Stomach (tissue), 4 donors: Measurements from ENCODE around the gene HSD17B13.

Source experiments
- CTCF ChIP-seq, 7 experiments: fragments of 450-650 bp in 4 of 7; fragments of 200-600 bp in 3 of 7; sonication (generic) in 3 of 7; IDR thresholded peaks; one replicate each; pipeline ENCODE4 v1.5.1; 2016 to 2019; ENCODE audit warnings: antibody characterized with exemption in 7 of 7, control low read depth in 2 of 7, mild to moderate bottlenecking in 1 of 7
- EP300 ChIP-seq: sonication (generic); formaldehyde crosslinking; IDR thresholded peaks from one replicate; pipeline ENCODE4 v1.6.1; 2017; ENCODE audit warnings: antibody characterized with exemption
- POLR2A ChIP-seq, 4 donors: fragments of 450-650 bp; IDR thresholded peaks; one replicate each; pipeline ENCODE4 v1.6.1; 2016; ENCODE audit warnings: antibody characterized with exemption in 4 of 4, control low read depth in 2 of 4, mild to moderate bottlenecking in 1 of 4, moderate library complexity in 1 of 4
- POLR2AphosphoS5 ChIP-seq, 3 donors: sonication (generic); formaldehyde crosslinking; IDR thresholded peaks; one replicate each; pipeline ENCODE4 v1.6.1; 2016; ENCODE audit warnings: antibody characterized with exemption in 3 of 3

DNA sequence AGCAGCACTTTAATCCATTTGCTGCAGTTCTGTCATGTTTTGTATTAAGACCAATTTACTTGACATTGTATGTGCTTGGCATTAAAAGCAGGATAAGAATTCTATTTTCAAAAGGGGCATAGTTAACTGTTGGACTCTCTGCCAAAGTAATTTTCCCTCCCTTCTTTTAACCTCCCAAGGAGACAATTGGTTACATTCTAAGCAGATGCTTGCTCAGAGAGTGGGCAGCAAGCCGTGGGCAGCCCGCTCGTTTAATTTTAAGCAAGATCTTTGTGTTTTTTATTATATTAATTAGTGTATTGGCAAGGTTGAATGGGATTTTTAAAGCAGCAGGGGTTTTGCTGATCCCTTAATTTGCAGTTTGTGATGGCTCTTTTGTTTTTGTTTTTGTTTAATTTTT, 65.2 kb downstream of the HSD17B13 start:
- TF ChIP-seq CTCF (IDR thresholded peaks at IDR 0.05), result no peak
- no peak for TF ChIP-seq POLR2A (IDR thresholded peaks at IDR 0.05)
- no peak for TF ChIP-seq POLR2AphosphoS5 (IDR thresholded peaks at IDR 0.05)
- TF ChIP-seq EP300, result no peak
